Vagina (tissue), 2 donors: ENCODE data around the gene SPTBN4. TPM values are rescaled to one million over a fixed set of nuclear protein-coding genes. Genes with fewer than 3 reads are reported as not detected.
A peak's percentile ranks its signal among the peaks of the same experiment; 100 is the strongest.

Experiments
- DNase-seq, 2 donors: peaks; one replicate each; pipeline ENCODE4 v3.0.0-alpha.2; 2017; ENCODE audit errors: extremely low spot score in 2 of 2
- H3K27ac ChIP-seq: fragments of 200-600 bp; sonication (generic); one replicate; pipeline ENCODE4 v1.5.1; 2019
- H3K27me3 ChIP-seq: fragments of 200-600 bp; sonication (generic); one replicate; pipeline ENCODE4 v1.5.1; 2019
- H3K36me3 ChIP-seq, 2 donors: fragments of 200-600 bp; sonication (generic); one replicate each; pipeline ENCODE4 v1.5.1; 2017 to 2019
- H3K4me1 ChIP-seq: fragments of 200-600 bp; sonication (generic); one replicate; pipeline ENCODE4 v1.5.1; 2019
- H3K4me3 ChIP-seq, 2 donors: fragments of 200-600 bp; sonication (generic); 1 replicate in 1 of 2; 2 replicates in 1 of 2; pipeline ENCODE4 v1.5.1; 2016 to 2019
- H3K9me3 ChIP-seq: fragments of 200-600 bp; sonication (generic); one replicate; pipeline ENCODE4 v1.5.1; 2019
- CTCF ChIP-seq, 3 experiments: fragments of 450-650 bp in 2 of 3; fragments of 200-600 bp in 1 of 3; sonication (generic) in 1 of 3; IDR thresholded peaks; one replicate each; pipeline ENCODE4 v1.5.1; 2017 to 2019; ENCODE audit warnings: antibody characterized with exemption in 3 of 3, mild to moderate bottlenecking in 2 of 3, moderate library complexity in 2 of 3
- POLR2A ChIP-seq, 2 donors: fragments of 450-650 bp; IDR thresholded peaks; one replicate each; pipeline ENCODE4 v1.6.1; 2017; ENCODE audit warnings: antibody characterized with exemption in 2 of 2, mild to moderate bottlenecking in 2 of 2, moderate library complexity in 2 of 2
- POLR2AphosphoS5 ChIP-seq, 2 donors: sonication (generic); formaldehyde crosslinking; IDR thresholded peaks; one replicate each; pipeline ENCODE4 v1.9.0; 2017; ENCODE audit warnings: antibody characterized with exemption in 2 of 2, mild to moderate bottlenecking in 2 of 2, low read depth in 1 of 2; ENCODE audit not compliant: insufficient read depth in 1 of 2
- intact Hi-C: fragments of 100-400 bp; cut with DNase I; formaldehyde crosslinking; loops from one replicate; pipeline ENCODE4 v1.15.1; 2023
- total RNA-seq: library from RNA; depleted of rRNA; stranded (reverse); fragments of >200 nt; gene quantifications from one replicate; pipeline ENCODE4 v1.2.3, GENCODE V29; 2016

Gene SPTBN4
- total RNA-seq, 1 donor from 2014 or later, result 1.7 TPM

- Histone ChIP-seq H3K27ac (no peak overlapping the region), H3K4me1 (peaks cover 8% of the 10 kb centered on the region), H3K36me3 (no peaks in the 10 kb centered on the region), H3K4me3 (peak overlapping the region in 1 of 2 donors; percentile 39), H3K9me3 (no peaks in the 10 kb centered on the region), H3K27me3 (no peaks in the 10 kb centered on the region)
- DNase-seq, result no peak
- intact Hi-C loops, result loop anchor here (5.0 to 10.0 kb wide), 2 partner anchors 67 to 105 kb away; no protein-coding TSS in a partner anchor
- TF ChIP-seq POLR2AphosphoS5 (IDR thresholded peaks at IDR 0.05; ENCODE audit: insufficient read depth in 1 of 2, low read depth in 1 of 2) (no peak), POLR2A (IDR thresholded peaks at IDR 0.05) (no peak), CTCF (IDR thresholded peaks at IDR 0.05) (no peak)
Measured at GRCh38 chr19:40530091-40530901, 63.5 kb downstream of the SPTBN4 start.

GRCh38 chr19:40533508-40533907 is 66.7 kb downstream of the SPTBN4 start:
- Histone ChIP-seq H3K27ac (no peak overlapping the region), H3K36me3 (no peaks in the 10 kb centered on the region), H3K27me3 (no peaks in the 10 kb centered on the region), H3K4me1 (peaks cover 8% of the 10 kb centered on the region), H3K9me3 (no peaks in the 10 kb centered on the region), H3K4me3 (no peak overlapping the region)
- no peak for DNase-seq
- no peak for TF ChIP-seq POLR2AphosphoS5 (IDR thresholded peaks at IDR 0.05; ENCODE audit: insufficient read depth in 1 of 2, low read depth in 1 of 2)
- TF ChIP-seq CTCF (IDR thresholded peaks at IDR 0.05), result no peak
- no peak for TF ChIP-seq POLR2A (IDR thresholded peaks at IDR 0.05)
- intact Hi-C loops, result loop anchor here (5.0 to 10.0 kb wide), 2 partner anchors 64 to 101 kb away; no protein-coding TSS in a partner anchor

GRCh38 chr19:40534148-40534547 is 67.3 kb downstream of the SPTBN4 start:
- intact Hi-C loops, result loop anchor here (5.0 to 10.0 kb wide), 2 partner anchors 63 to 101 kb away; no protein-coding TSS in a partner anchor
- TF ChIP-seq POLR2AphosphoS5 (IDR thresholded peaks at IDR 0.05; ENCODE audit: insufficient read depth in 1 of 2, low read depth in 1 of 2), result no peak
- TF ChIP-seq CTCF (IDR thresholded peaks at IDR 0.05), result no peak
- no peak for TF ChIP-seq POLR2A (IDR thresholded peaks at IDR 0.05)
- Histone ChIP-seq H3K4me3 (no peak overlapping the region), H3K36me3 (no peaks in the 10 kb centered on the region), H3K4me1 (peaks cover 8% of the 10 kb centered on the region), H3K27ac (no peak overlapping the region), H3K27me3 (no peaks in the 10 kb centered on the region), H3K9me3 (no peaks in the 10 kb centered on the region)
- no peak for DNase-seq

- Histone ChIP-seq H3K4me3 (no peak overlapping the region), H3K27ac (no peak overlapping the region), H3K27me3 (no peaks in the 10 kb centered on the region), H3K4me1 (peaks cover 12% of the 10 kb centered on the region), H3K36me3 (no peaks in the 10 kb centered on the region), H3K9me3 (no peaks in the 10 kb centered on the region)
- intact Hi-C loops, result loop anchor here (10.0 kb wide), 1 partner anchor 96 kb away; no protein-coding TSS in a partner anchor
- TF ChIP-seq POLR2AphosphoS5 (IDR thresholded peaks at IDR 0.05; ENCODE audit: insufficient read depth in 1 of 2, low read depth in 1 of 2), result no peak
- TF ChIP-seq POLR2A (IDR thresholded peaks at IDR 0.05), result no peak
- TF ChIP-seq CTCF (IDR thresholded peaks at IDR 0.05), result no peak
- DNase-seq, result no peak
Measured at GRCh38 chr19:40539070-40539469, 72.3 kb downstream of the SPTBN4 start.
